PFSK-1 (cell line): Measurements from ENCODE around the gene SEMA3C.

Experiments
- POLR2AphosphoS5 ChIP-seq: IDR thresholded peaks from 2 replicates; pipeline ENCODE4 v1.6.1; 2012; ENCODE audit warnings: low read depth, mild to moderate bottlenecking, control low read depth, low read length, moderate library complexity
- REST ChIP-seq, 2 experiments: IDR thresholded peaks; 2 replicates each; pipeline versions ENCODE4 v1.6.1 to v1.8.0; 2011 to 2012; ENCODE audit warnings: low read depth in 2 of 2, low read length in 2 of 2, control low read depth in 1 of 2, inconsistent platforms in 1 of 2, mild to moderate bottlenecking in 1 of 2, moderate library complexity in 1 of 2; ENCODE audit not compliant: insufficient read depth in 1 of 2
- TAF1 ChIP-seq: IDR thresholded peaks from 2 replicates; pipeline ENCODE4 v1.6.1; 2012; ENCODE audit warnings: low read length, control low read depth, borderline replicate concordance; ENCODE audit not compliant: insufficient read depth

GRCh38 chr7:80809545-80809944, 109.3 kb downstream of the SEMA3C start:
- TF ChIP-seq POLR2AphosphoS5 (no peak), TAF1 (no peak), REST (IDR thresholded peaks at IDR 0.05; ENCODE audit: insufficient read depth in 1 of 2, low read depth in 2 of 2, low read length in 2 of 2) (no peak)
